Motor neuron (in vitro differentiated cells): Measurements from ENCODE around the gene SLC22A31. TPM values are rescaled to one million over a fixed set of nuclear protein-coding genes. Genes with fewer than 3 reads are reported as not detected.

Source experiments
- ATAC-seq, 8 experiments: fragments of 200-7000 bp; cut with Tn5 transposase; replicated peaks in 6 of 8; 2 replicates each; pipeline ENCODE4 v1.8.0; 2021; ENCODE audit warnings: mild to moderate bottlenecking in 8 of 8, moderate library complexity in 8 of 8
- H3K27ac ChIP-seq, 2 donors: fragments of 250-450 bp; sonication (Bioruptor Pico); 2 replicates each; pipeline ENCODE4 v1.9.0; 2021; ENCODE audit warnings: antibody characterized with exemption in 2 of 2, mild to moderate bottlenecking in 2 of 2, moderate library complexity in 1 of 2
- H3K4me1 ChIP-seq, 2 donors: fragments of 250-450 bp; sonication (Bioruptor Pico); replicated peaks in 1 of 2; 2 replicates each; pipeline ENCODE4 v1.6.1; 2021; ENCODE audit warnings: antibody characterized with exemption in 2 of 2, mild to moderate bottlenecking in 2 of 2, moderate library complexity in 1 of 2
- H3K4me3 ChIP-seq, 5 donors: fragments of 250-450 bp; sonication (Bioruptor Pico); 2 replicates each; pipeline ENCODE4 v1.9.0; 2021; ENCODE audit warnings: antibody characterized with exemption in 5 of 5, mild to moderate bottlenecking in 5 of 5, moderate library complexity in 4 of 5
- WGBS, 10 experiments: fragments of 450-650 bp; shearing (Covaris generic); methylation state at CpG; one replicate each; pipeline ENCODE4 v1.0.0; 2022; 5-methylcytosine and 5-hydroxymethylcytosine counted together
- in situ Hi-C, 9 experiments: fragments of 400-800 bp; cut with MboI; loops; one replicate each; pipeline ENCODE4 v1.15.0; 2021; ENCODE audit warnings: low sequenced_read_pairs in 9 of 9, low pct_unique_long_range_greater_than_20kb in 2 of 9; ENCODE audit not compliant: unreplicated experiment in 9 of 9
- total RNA-seq, 8 experiments: library from RNA; unstranded; fragments of 300-600 nt; gene quantifications; 2 replicates each; pipeline versions ENCODE4 v1.2.3 to v1.2.4, GENCODE V29; 2022

Gene SLC22A31
- total RNA-seq, 8 experiments from 2014 or later = 0.15 to 1.3 (median 0.71) TPM; not detected in 3

DNA sequence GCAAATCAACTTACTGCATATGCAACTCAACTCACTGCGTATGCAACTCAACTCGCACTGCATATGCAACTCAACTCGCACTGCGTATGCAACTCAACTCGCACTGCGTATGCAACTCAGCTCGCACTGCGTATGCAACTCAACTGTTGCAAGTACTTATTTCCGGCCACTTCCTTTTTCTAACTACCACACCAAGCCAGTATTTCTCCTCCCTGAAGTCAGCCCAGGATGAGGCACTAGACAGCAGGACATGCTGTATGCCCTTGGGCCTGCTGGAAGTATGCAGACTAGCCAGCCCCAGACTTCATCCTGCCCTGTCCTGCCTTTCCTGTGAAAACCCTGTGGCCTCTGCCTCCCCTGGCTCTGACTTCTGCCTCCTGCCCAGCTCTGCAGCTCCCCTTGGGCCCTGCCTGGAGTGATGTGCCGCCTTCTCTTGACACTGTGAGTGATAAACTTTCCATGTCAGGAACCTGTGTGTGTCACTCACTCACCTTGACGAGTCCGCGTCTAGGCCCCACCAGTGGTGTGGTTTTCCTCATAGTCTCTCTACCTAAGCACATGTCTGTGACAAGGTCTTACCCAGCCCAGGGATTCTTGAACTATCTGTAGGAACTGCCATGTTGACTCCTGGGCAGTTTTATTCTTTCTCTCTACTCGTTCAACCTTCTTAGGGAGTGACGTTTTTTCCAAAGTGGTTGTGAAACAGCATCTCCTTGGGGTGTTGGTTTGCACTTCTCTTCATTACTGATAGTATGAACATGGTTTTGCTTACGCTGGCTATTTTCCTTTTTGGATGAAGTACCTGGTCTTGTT is 33.5 kb upstream of the SLC22A31 start:
- Histone ChIP-seq H3K27ac (no peak overlapping the region), H3K4me1 (no peaks in the 10 kb centered on the region), H3K4me3 (no peak overlapping the region)
- in situ Hi-C loops = loop anchor here in 1 of 9 experiments (25.0 kb wide), 1 partner anchor 253 kb away; the partner anchor contains the start of gene ANKRD11
- 86 to 100% (median 97%) methylated on average over 2 to 14 of the region's 16 CpGs for WGBS, 10 experiments
- ATAC-seq = no peak

DNA sequence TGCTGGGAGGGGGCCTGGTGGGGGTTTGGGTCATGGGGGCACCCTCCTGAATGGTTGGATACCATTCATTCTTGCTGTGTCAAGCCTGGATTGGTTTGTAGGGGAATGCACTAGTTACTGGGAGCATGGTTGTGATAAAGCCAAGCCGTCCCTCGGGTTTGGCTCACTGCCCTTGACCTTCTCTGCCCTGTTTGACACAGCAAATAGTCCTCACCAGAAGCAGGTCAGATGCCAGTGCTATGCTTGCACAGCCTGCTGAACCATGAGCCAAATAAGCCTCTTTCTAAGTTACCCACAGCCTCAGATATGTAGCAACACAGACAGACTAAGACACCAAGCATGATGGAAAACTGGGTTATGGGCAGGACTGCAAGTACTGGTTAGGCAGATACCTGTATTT is 31.8 kb upstream of the SLC22A31 start:
- no peak for ATAC-seq
- WGBS, 10 experiments = 50 to 100% (median 100%) methylated on average over 1 to 2 of the region's 2 CpGs; no CpG with 5 or more reads in 7 of the 10 experiments
- Histone ChIP-seq H3K27ac (no peak overlapping the region), H3K4me1 (no peaks in the 10 kb centered on the region), H3K4me3 (no peak overlapping the region)
- in situ Hi-C loops = loop anchor here in 1 of 9 experiments (25.0 kb wide), 1 partner anchor 255 kb away; the partner anchor contains the start of gene ANKRD11

DNA sequence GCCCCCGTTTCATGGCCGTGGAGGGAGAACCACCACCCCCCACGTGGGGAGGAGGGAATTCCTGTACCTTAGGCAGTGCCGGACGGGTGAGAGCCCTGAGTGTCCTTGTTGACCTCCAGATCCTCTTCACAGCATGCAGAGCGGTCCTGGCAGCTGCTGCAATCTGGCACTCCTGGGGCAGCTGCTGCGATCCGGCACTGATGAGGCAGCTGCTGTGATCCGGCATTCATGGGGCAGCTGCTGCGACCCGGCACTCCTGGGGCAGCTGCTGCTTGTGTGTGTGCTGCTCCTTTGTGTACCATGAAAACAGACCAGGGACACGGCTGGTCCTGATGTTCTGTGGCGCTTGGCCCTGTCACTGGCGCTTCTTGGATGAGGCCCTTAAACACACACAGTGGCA is 29.9 kb upstream of the SLC22A31 start:
- in situ Hi-C loops = loop anchor here in 1 of 9 experiments (25.0 kb wide), 1 partner anchor 257 kb away; the partner anchor contains the start of gene ANKRD11
- Histone ChIP-seq H3K4me1 (no peaks in the 10 kb centered on the region), H3K27ac (no peak overlapping the region), H3K4me3 (no peak overlapping the region)
- 86 to 100% (median 94%) methylated on average over 2 to 9 of the region's 14 CpGs; no CpG with 5 or more reads in 7 of the 10 experiments for WGBS, 10 experiments
- ATAC-seq = no peak

DNA sequence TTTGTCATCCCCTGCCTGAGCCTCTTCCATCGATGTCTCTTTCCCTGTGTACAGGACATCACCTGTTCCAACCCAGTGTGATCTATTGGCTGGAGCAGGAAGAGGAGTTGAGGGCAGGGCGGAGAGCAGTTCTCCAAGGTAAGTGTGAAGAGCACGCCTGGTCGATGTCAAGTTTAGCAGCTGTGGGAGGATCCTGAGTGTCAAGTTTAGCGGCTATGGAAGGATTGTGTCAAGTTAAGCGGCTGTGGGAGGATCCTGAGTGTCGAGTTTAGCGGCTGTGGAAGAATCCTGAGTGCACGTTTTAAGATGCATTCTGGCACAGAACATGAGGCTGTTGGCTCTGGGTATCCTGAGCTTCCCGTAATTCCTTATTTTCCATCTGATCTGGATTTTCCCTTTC is 24.3 kb upstream of the SLC22A31 start:
- Histone ChIP-seq H3K4me3 (no peak overlapping the region), H3K27ac (no peak overlapping the region), H3K4me1 (no peaks in the 10 kb centered on the region)
- 90 to 100% (median 94%) methylated on average over 1 to 8 of the region's 10 CpGs; no CpG with 5 or more reads in 5 of the 10 experiments for WGBS, 10 experiments
- in situ Hi-C loops = loop anchor here in 2 of 9 experiments (25.0 kb wide), 3 partner anchors 263 to 487 kb away; partner anchors contain the start of gene ANKRD11 (in 1 of the 2)
- no peak for ATAC-seq

DNA sequence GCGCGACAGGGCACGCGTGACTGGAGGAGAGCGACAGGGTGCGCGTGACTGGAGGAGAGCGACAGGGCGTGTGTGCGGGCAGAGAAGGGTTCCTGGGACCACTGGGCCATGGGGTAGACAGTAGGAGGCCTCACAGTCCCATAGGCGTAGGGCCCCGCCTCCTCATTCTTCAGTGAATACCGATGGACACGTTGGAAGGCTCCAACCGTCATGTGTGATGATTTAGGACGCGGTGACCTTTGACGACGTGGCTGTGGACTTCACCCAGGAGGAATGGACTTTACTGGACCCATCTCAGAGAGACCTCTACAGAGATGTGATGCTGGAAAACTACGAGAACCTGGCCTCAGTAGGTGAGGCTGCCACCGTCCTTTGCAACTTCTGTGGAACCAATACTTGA is 22.6 kb upstream of the SLC22A31 start:
- Histone ChIP-seq H3K4me1 (peaks cover 5 to 6% of the 10 kb centered on the region in 2 donors), H3K4me3 (no peak overlapping the region), H3K27ac (no peak overlapping the region)
- WGBS, 10 experiments = 92 to 100% (median 100%) methylated on average over 1 to 7 of the region's 21 CpGs; no CpG with 5 or more reads in 5 of the 10 experiments
- in situ Hi-C loops = loop anchor here in 2 of 9 experiments (25.0 kb wide), 2 partner anchors 286 to 486 kb away; no protein-coding TSS in a partner anchor
- peak in 2 of 8 experiments; percentile 22 to 35 for ATAC-seq

DNA sequence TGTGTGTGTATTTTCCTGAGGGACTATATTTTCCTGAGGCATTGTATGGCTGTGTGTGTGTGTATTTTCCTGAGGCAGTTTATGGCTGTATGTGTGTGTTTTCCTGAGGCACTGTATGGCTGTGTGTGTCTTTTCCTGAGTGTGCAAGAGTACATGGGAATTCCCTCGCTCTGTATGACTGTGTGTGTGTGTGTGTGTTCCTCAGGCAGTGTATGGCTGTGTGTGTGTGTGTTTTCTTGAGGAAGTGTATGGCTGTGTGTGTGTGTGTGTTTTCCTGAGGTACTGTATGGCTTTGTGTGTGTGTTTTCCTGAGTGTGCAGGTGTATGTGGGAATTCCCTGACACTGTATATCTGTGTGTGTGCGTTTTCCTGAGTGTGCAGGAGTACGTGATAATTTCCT is 21.3 kb upstream of the SLC22A31 start:
- 60 to 100% (median 86%) methylated on average over 1 to 2 of the region's 3 CpGs; no CpG with 5 or more reads in 5 of the 10 experiments for WGBS, 10 experiments
- in situ Hi-C loops = loop anchor here in 2 of 9 experiments (25.0 kb wide), 2 partner anchors 284 to 484 kb away; no protein-coding TSS in a partner anchor
- ATAC-seq = no peak
- Histone ChIP-seq H3K27ac (no peak overlapping the region), H3K4me1 (peaks cover 5 to 8% of the 10 kb centered on the region in 2 donors), H3K4me3 (no peak overlapping the region)

DNA sequence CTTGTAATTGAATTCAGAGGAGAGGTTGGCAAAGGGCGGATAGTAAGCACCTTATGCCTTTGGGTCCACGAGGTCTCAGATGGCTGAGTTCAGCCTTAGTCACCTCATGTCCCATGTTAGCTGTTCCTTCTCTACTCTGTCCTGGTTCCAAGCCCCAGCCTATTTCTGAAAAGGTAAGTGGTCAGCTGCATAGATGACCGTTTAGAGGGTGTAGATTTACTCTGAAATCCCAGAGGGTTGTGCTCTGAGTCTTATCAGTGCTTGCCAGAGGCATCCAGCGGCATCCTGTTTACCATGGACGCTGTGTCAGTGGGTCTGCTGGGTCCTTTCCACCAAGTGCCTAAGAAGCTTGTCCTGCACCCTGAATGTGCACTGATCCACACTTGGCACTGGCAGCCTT is 19.0 kb upstream of the SLC22A31 start:
- in situ Hi-C loops = loop anchor here in 2 of 9 experiments (25.0 kb wide), 2 partner anchors 282 to 482 kb away; no protein-coding TSS in a partner anchor
- Histone ChIP-seq H3K4me3 (no peak overlapping the region), H3K27ac (no peak overlapping the region), H3K4me1 (peaks cover 11 to 14% of the 10 kb centered on the region in 2 donors)
- no peak for ATAC-seq
- WGBS, 10 experiments = 50 to 100% (median 95%) methylated on average over 1 to 4 of the region's 5 CpGs; no CpG with 5 or more reads in 3 of the 10 experiments

DNA sequence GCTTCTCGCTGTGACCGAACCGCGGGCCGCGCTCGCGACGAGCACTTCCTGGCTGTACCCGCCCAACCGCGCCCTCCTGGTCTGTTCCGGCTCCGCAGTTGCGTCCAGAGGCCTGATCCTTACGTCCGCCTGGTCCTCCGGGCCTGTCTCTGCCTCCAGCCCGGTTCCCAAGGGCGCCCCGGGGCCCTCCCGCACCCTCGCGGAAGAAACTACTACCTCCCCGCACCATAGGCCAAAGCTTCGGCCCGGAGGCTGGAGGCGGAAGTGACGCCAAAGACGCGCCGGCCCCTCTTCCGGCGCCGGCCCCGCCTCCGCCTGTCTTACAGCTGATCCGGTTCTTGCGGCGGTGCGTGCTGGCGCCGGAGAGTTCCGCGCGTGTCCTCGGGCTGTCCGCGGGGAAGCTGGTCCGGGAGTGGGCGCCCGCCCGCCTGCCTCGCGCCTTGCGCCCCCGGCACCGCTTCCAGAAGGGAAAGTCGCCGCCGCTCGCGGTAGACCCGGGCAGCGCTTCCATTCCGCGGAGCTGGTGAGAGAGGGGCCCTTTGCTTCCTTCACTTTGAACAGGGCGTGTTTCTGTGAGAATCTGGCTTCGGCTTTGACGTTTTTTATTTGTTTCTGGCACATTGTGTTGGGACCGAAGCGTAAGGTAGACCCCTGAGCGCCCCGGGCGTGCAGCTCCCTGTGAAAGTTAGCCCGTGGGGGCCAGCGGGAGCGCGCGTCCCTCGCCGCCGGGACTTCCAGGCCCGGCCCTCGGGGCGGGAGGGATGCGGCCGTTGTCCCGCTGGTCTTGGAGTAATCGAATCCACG is 17.3 kb upstream of the SLC22A31 start, which contains the start of gene ZNF778:
TSS of gene ZNF778 (plus strand) at position 316 of the 804 bp plus-strand sequence. CDS start 3,425 bp downstream, outside the sequence.
- ATAC-seq = peak; percentile 83 to 94 (median 87)
- in situ Hi-C loops = loop anchor here in 2 of 9 experiments (25.0 kb wide), 2 partner anchors 280 to 480 kb away; no protein-coding TSS in a partner anchor
- Histone ChIP-seq H3K4me1 (peaks cover 11 to 14% of the 10 kb centered on the region in 2 donors), H3K27ac (peak within 1 kb of the TSS; percentile 70 to 86), H3K4me3 (peak within 1 kb of the TSS; percentile 66 to 92 (median 84))
- 0 to 5% (median 1%) methylated on average over 5 to 30 of the region's 91 CpGs; no CpG with 5 or more reads in 1 of the 10 experiments for WGBS, 10 experiments

DNA sequence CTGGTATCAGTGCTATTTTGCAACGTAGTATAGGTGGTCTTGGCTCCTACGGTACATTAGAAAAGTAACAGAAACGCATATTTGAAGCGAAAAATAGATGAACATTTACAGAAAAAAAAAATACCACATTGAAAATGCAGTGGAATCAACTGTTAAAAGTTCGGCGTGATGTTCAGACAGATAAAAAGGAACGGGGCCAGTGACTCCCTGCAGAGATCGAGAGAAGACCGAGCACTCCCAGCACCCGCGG is 16.7 kb upstream of the SLC22A31 start:
- in situ Hi-C loops = loop anchor here in 2 of 9 experiments (25.0 kb wide), 2 partner anchors 280 to 480 kb away; no protein-coding TSS in a partner anchor
- Histone ChIP-seq H3K4me3 (peak overlapping the region; percentile 66 to 92 (median 84)), H3K27ac (peak overlapping the region; percentile 70 to 86), H3K4me1 (peaks cover 11 to 14% of the 10 kb centered on the region in 2 donors)
- ATAC-seq = no peak
- 0 to 2% (median 0%) methylated on average over 1 to 10 of the region's 11 CpGs; no CpG with 5 or more reads in 1 of the 10 experiments for WGBS, 10 experiments

DNA sequence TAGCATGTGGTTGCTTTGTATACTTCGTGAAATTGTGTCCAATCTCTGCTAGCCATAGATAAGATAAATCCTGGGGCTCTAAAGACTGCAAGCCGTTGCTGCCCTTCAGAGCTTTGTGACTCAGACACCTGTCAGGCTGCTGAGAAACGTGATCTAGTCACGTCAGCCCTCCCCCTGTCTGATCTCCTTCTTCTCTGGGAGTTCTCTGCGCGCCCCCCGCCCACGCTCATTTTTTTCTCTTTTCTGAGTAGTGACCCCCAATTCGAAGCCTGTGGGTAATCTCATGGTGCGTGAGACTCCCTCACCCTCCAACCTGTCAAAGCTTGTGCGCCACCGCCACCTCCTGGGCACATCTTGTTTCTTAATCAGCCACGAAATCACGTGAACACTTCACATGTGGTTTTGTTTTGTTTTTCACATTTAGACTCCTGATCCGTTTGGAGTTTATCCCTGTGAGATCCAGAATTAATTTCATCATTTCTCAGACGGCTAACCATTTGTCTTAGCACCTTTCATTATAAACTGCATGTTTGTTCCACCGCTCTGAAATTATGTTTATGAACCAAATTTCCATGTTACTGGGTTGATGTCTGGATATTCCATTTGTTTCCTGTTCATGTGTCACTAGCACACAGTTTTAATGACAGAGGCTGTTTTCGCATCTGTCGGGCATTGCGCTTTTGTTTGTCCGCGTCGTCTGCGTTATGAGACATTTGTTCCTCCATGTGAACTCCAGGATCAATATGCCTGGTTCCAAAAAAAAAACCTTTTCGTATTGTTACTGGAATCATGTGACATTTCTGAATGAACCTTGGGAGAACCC is 16.2 kb upstream of the SLC22A31 start:
- Histone ChIP-seq H3K4me1 (peaks cover 11 to 14% of the 10 kb centered on the region in 2 donors), H3K27ac (no peak overlapping the region), H3K4me3 (peak overlapping the region; percentile 66 to 92 (median 84))
- ATAC-seq = peak; percentile 41 to 81 (median 75)
- in situ Hi-C loops = loop anchor here in 2 of 9 experiments (25.0 kb wide), 2 partner anchors 279 to 479 kb away; no protein-coding TSS in a partner anchor
- WGBS, 10 experiments = 0 to 4% (median 1%) methylated on average over 3 to 24 of the region's 25 CpGs

DNA sequence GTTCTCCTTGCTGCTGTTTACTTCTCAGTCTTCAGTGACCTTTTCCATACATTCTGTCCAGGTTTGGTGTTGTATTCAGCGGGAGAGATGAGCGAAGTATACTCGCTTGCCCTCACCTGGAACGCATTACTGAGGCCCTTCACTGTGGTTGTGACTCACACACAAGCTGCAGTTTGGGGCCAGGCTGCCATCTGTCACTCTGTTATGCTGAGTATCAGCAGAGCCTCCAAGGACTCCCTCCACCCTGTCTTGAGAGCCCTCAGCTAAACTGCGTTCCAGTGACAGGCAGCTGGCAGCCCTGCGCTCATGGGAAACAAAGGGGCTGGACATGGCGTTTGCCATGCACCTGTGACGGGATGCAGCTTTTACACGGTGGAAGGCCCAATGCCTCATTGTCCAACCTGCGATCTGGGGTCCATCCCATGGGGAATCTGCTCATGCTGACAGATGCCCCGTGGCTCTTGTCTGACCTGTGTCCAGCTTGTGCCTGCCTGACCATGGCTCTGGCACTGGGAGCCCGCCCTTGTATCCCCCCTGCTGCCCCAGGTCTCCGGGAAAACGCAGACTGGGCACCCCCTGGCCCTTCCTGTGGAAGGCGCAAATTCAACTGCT is 10.7 kb upstream of the SLC22A31 start:
- no peak overlapping the region for H3K4me3 ChIP-seq
- 0 to 70% (median 37%) methylated on average over 1 to 9 of the region's 15 CpGs; no CpG with 5 or more reads in 4 of the 10 experiments for WGBS, 10 experiments
- no peak overlapping the region for H3K27ac ChIP-seq
- H3K4me1 ChIP-seq = peaks cover 1 to 2% of the 10 kb centered on the region in 2 donors
- ATAC-seq = peak in 7 of 8 experiments; percentile 23 to 82 (median 40)
- in situ Hi-C loops = loop anchor here in 2 of 9 experiments (25.0 kb wide), 2 partner anchors 274 to 474 kb away; no protein-coding TSS in a partner anchor
